GM23338 (cell line): ENCODE measurements around the gene MYO9A. TPM values are rescaled to one million over a fixed set of nuclear protein-coding genes. Genes with fewer than 3 reads are reported as not detected.

Experiments
- ATAC-seq: fragments of 200-7000 bp; cut with Tn5 transposase; 3 replicates; pipeline ENCODE4 v1.9.1; 2020
- DNase-seq: peaks from one replicate; pipeline ENCODE4 v3.0.0-alpha.2; 2015; ENCODE audit warnings: low spot score
- H2AFZ ChIP-seq: fragments of 200-600 bp; sonication (generic); 2 replicates; pipeline ENCODE4 v1.8.0; 2016; ENCODE audit warnings: antibody characterized with exemption, mild to moderate bottlenecking, moderate library complexity
- H3F3A ChIP-seq: fragments of 200-600 bp; sonication (generic); replicated peaks from 2 replicates; pipeline ENCODE4 v1.8.0; 2017; ENCODE audit warnings: antibody characterized with exemption, mixed run types, low read depth
- H3K27ac ChIP-seq: fragments of 200-600 bp; sonication (generic); 2 replicates; pipeline ENCODE4 v1.6.1; 2016; ENCODE audit warnings: low read depth
- H3K27me3 ChIP-seq: fragments of 200-600 bp; sonication (generic); 2 replicates; pipeline ENCODE4 v1.8.0; 2016; ENCODE audit warnings: mild to moderate bottlenecking, mixed run types, moderate library complexity; ENCODE audit not compliant: insufficient read depth
- H3K36me3 ChIP-seq: fragments of 200-600 bp; sonication (generic); 2 replicates; pipeline ENCODE4 v1.8.0; 2016; ENCODE audit warnings: mild to moderate bottlenecking; ENCODE audit not compliant: insufficient read depth
- H3K4me1 ChIP-seq: fragments of 200-600 bp; sonication (generic); 2 replicates; pipeline ENCODE4 v1.8.0; 2016; ENCODE audit warnings: mild to moderate bottlenecking, moderate library complexity; ENCODE audit not compliant: insufficient read depth
- H3K4me2 ChIP-seq: fragments of 200-600 bp; sonication (generic); 2 replicates; pipeline ENCODE4 v1.7.1; 2017; ENCODE audit warnings: mixed run types
- H3K4me3 ChIP-seq: fragments of 200-600 bp; sonication (generic); 2 replicates; pipeline ENCODE4 v1.6.1; 2016; ENCODE audit warnings: mixed run types
- H3K79me2 ChIP-seq: fragments of 200-600 bp; sonication (generic); replicated peaks from 2 replicates; pipeline ENCODE4 v1.8.0; 2017; ENCODE audit warnings: mild to moderate bottlenecking; ENCODE audit not compliant: insufficient read depth
- H3K9me2 ChIP-seq: fragments of 200-600 bp; sonication (generic); 2 replicates; pipeline ENCODE4 v1.8.0; 2017; ENCODE audit not compliant: insufficient read depth
- H4K20me1 ChIP-seq: fragments of 200-600 bp; sonication (generic); replicated peaks from 2 replicates; pipeline ENCODE4 v1.8.0; 2017; ENCODE audit warnings: mild to moderate bottlenecking; ENCODE audit not compliant: insufficient read depth
- H3K27ac Mint-ChIP-seq: 2 replicates; pipeline ENCODE4 v1.8.0; 2020; ENCODE audit warnings: inconsistent platforms, mild to moderate bottlenecking, moderate library complexity, mixed read lengths
- H3K27me3 Mint-ChIP-seq: 3 replicates; pipeline ENCODE4 v1.8.0; 2022; ENCODE audit warnings: low read depth, mild to moderate bottlenecking, moderate library complexity, mixed read lengths, inconsistent platforms; ENCODE audit not compliant: insufficient read depth, poor library complexity
- H3K36me3 Mint-ChIP-seq: 3 replicates; pipeline ENCODE4 v1.8.0; 2021; ENCODE audit warnings: low read depth, mild to moderate bottlenecking, inconsistent platforms, moderate library complexity, mixed read lengths
- H3K4me1 Mint-ChIP-seq: 3 replicates; pipeline ENCODE4 v1.8.0; 2020; ENCODE audit warnings: mild to moderate bottlenecking, inconsistent platforms, mixed read lengths
- H3K4me3 Mint-ChIP-seq: 3 replicates; pipeline ENCODE4 v1.8.0; 2021; ENCODE audit warnings: moderate library complexity, mild to moderate bottlenecking, inconsistent platforms, mixed read lengths
- H3K9me3 Mint-ChIP-seq: 3 replicates; pipeline ENCODE4 v1.8.0; 2020; ENCODE audit warnings: moderate library complexity, mild to moderate bottlenecking, inconsistent platforms, mixed read lengths
- CREB1 ChIP-seq: fragments of 250-450 bp; sonication (Bioruptor Pico); IDR thresholded peaks from 2 replicates; pipeline ENCODE4 v1.5.0; 2020; ENCODE audit warnings: low read depth, mild to moderate bottlenecking, moderate library complexity
- EZH2 ChIP-seq: fragments of 200-600 bp; sonication (generic); IDR thresholded peaks from one replicate; pipeline ENCODE4 v1.8.0; 2017; ENCODE audit warnings: antibody characterized with exemption, mild to moderate bottlenecking, low read depth; ENCODE audit not compliant: unreplicated experiment
- JUNB ChIP-seq: IDR thresholded peaks from one replicate; pipeline ENCODE4 v1.6.1; 2016; ENCODE audit warnings: antibody characterized with exemption; ENCODE audit not compliant: unreplicated experiment
- POLR2AphosphoS5 ChIP-seq: IDR thresholded peaks from 2 replicates; pipeline ENCODE4 v1.6.1; 2016; ENCODE audit warnings: antibody characterized with exemption, low read depth
- REST ChIP-seq: IDR thresholded peaks from one replicate; pipeline ENCODE4 v1.6.1; 2018; ENCODE audit warnings: antibody characterized with exemption; ENCODE audit not compliant: unreplicated experiment
- ZNF114 ChIP-seq: fragments of 250-450 bp; sonication (Bioruptor Pico); IDR thresholded peaks from 2 replicates; pipeline ENCODE4 v1.5.0; 2020; ENCODE audit warnings: mild to moderate bottlenecking, moderate library complexity
- ZNF331 ChIP-seq: fragments of 250-450 bp; sonication (Bioruptor Pico); IDR thresholded peaks from 2 replicates; pipeline ENCODE4 v1.5.0; 2020; ENCODE audit warnings: low read depth, mild to moderate bottlenecking, moderate library complexity
- polyA plus RNA-seq: library from polyadenylated mRNA; unstranded; fragments of >200 nt; fragmentation: Nextera tagmentation; extraction: Ambion mirVana; gene quantifications from 2 replicates; pipeline ENCODE4 v1.2.1, GENCODE V29; 2016
- total RNA-seq: library from RNA; depleted of rRNA; stranded (reverse); fragments of >200 nt; shearing (Covaris generic); gene quantifications from 2 replicates; pipeline ENCODE4 v1.2.3, GENCODE V29; 2014
- TF ChIP-seq, protein P1 (sequence below): fragments of 250-450 bp; sonication (Bioruptor Pico); IDR thresholded peaks from 2 replicates; pipeline ENCODE4 v1.5.0; 2020; ENCODE audit warnings: mild to moderate bottlenecking, moderate library complexity
- TF ChIP-seq, protein P2 (sequence below): IDR thresholded peaks from 2 replicates; pipeline ENCODE4 v1.6.1; 2016; ENCODE audit warnings: antibody characterized with exemption

The MYO9A gene
- total and polyA plus RNA-seq, 2 experiments from 2014 or later = 11.6 to 32.8 TPM

DNA sequence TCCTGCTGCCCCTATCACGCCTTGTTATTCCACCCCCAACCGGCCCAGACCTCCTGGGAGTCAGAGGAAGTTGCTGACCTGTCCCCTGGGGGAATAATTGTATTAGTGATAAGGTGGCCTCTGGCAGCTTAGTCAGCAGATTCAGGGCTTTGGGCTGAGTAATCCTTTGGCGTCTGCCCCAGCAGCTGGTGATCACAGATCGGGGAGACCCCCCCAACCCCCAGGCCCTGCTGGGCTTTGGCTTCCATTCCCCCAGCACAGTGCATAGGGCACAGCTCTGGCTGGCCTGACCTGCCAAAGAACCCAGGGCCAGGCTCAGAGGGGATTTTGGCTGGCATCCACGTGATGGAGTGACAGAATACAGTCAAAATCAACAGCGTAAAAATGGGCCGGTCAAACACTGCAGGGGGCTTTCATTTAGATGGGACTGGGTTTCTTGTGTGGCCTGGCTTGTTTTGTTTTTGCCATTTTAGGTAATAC lies 311.5 kb downstream of the MYO9A start:
- Histone ChIP-seq H3K4me1 (peaks cover 25% of the 10 kb centered on the region), H3K9me2 (no peaks in the 10 kb centered on the region), H3K79me2 (no peaks in the 10 kb centered on the region), H3K27ac (peak overlapping the region; percentile 82), H3F3A (peaks cover 7% of the 10 kb centered on the region; the same call in 1 of the 2 replicates), H3K36me3 (no peaks in the 10 kb centered on the region), H3K27me3 (no peaks in the 10 kb centered on the region), H3K4me2 (peak overlapping the region; percentile 72), H2AFZ (peak overlapping the region; percentile 90), H3K4me3 (peak overlapping the region; percentile 46; the same call in 1 of the 2 replicates), H4K20me1 (no peaks in the 10 kb centered on the region)
- H3K4me3 Mint-ChIP-seq = peak overlapping the region; percentile 58
- DNase-seq (peak; percentile 37), ATAC-seq (peak; percentile 3; the same call in 1 of the 3 replicates)
- TF ChIP-seq REST (no peak), ZNF114 (no peak), CREB1 (no peak), JUNB (no peak), EZH2 (no peak), ZNF331 (no peak), POLR2AphosphoS5 (no peak)
- TF ChIP-seq, protein P1, sequence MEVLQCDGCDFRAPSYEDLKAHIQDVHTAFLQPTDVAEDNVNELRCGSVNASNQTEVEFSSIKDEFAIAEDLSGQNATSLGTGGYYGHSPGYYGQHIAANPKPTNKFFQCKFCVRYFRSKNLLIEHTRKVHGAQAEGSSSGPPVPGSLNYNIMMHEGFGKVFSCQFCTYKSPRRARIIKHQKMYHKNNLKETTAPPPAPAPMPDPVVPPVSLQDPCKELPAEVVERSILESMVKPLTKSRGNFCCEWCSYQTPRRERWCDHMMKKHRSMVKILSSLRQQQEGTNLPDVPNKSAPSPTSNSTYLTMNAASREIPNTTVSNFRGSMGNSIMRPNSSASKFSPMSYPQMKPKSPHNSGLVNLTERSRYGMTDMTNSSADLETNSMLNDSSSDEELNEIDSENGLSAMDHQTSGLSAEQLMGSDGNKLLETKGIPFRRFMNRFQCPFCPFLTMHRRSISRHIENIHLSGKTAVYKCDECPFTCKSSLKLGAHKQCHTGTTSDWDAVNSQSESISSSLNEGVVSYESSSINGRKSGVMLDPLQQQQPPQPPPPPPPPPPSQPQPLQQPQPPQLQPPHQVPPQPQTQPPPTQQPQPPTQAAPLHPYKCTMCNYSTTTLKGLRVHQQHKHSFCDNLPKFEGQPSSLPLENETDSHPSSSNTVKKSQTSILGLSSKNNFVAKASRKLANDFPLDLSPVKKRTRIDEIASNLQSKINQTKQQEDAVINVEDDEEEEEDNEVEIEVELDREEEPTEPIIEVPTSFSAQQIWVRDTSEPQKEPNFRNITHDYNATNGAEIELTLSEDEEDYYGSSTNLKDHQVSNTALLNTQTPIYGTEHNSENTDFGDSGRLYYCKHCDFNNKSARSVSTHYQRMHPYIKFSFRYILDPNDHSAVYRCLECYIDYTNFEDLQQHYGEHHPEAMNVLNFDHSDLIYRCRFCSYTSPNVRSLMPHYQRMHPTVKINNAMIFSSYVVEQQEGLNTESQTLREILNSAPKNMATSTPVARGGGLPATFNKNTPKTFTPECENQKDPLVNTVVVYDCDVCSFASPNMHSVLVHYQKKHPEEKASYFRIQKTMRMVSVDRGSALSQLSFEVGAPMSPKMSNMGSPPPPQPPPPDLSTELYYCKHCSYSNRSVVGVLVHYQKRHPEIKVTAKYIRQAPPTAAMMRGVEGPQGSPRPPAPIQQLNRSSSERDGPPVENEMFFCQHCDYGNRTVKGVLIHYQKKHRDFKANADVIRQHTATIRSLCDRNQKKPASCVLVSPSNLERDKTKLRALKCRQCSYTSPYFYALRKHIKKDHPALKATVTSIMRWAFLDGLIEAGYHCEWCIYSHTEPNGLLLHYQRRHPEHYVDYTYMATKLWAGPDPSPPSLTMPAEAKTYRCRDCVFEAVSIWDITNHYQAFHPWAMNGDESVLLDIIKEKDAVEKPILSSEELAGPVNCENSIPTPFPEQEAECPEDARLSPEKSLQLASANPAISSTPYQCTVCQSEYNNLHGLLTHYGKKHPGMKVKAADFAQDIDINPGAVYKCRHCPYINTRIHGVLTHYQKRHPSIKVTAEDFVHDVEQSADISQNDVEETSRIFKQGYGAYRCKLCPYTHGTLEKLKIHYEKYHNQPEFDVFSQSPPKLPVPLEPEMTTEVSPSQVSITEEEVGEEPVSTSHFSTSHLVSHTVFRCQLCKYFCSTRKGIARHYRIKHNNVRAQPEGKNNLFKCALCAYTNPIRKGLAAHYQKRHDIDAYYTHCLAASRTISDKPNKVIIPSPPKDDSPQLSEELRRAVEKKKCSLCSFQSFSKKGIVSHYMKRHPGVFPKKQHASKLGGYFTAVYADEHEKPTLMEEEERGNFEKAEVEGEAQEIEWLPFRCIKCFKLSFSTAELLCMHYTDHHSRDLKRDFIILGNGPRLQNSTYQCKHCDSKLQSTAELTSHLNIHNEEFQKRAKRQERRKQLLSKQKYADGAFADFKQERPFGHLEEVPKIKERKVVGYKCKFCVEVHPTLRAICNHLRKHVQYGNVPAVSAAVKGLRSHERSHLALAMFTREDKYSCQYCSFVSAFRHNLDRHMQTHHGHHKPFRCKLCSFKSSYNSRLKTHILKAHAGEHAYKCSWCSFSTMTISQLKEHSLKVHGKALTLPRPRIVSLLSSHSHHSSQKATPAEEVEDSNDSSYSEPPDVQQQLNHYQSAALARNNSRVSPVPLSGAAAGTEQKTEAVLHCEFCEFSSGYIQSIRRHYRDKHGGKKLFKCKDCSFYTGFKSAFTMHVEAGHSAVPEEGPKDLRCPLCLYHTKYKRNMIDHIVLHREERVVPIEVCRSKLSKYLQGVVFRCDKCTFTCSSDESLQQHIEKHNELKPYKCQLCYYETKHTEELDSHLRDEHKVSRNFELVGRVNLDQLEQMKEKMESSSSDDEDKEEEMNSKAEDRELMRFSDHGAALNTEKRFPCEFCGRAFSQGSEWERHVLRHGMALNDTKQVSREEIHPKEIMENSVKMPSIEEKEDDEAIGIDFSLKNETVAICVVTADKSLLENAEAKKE (CRISPR knock-in tag) = no peak
- TF ChIP-seq, protein P2, sequence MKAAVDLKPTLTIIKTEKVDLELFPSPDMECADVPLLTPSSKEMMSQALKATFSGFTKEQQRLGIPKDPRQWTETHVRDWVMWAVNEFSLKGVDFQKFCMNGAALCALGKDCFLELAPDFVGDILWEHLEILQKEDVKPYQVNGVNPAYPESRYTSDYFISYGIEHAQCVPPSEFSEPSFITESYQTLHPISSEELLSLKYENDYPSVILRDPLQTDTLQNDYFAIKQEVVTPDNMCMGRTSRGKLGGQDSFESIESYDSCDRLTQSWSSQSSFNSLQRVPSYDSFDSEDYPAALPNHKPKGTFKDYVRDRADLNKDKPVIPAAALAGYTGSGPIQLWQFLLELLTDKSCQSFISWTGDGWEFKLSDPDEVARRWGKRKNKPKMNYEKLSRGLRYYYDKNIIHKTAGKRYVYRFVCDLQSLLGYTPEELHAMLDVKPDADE = no peak
- H3K36me3 Mint-ChIP-seq = no peaks in the 10 kb centered on the region; the same call in 2 of the 3 replicates
- H3K9me3 Mint-ChIP-seq = no peaks in the 10 kb centered on the region
- H3K27ac Mint-ChIP-seq = peak overlapping the region; percentile 86; the same call in 1 of the 2 replicates
- H3K4me1 Mint-ChIP-seq = peaks cover 35% of the 10 kb centered on the region
- peaks cover 15% of the 10 kb centered on the region for H3K27me3 Mint-ChIP-seq
